ENCODE results near the gene IKBKE. TPM values are rescaled to one million over a fixed set of nuclear protein-coding genes. Genes with fewer than 3 reads are reported as not detected.

The IKBKE gene
- total and polyA plus RNA-seq, 2 of the 8 experiments (the other 6 are each of a cell fraction or from before 2014, with no cell fraction given) = 8.6 to 12.0 TPM

GRCh38 chr1:206501881-206502280 is 31.6 kb downstream of the IKBKE start:
- Histone ChIP-seq H3K23me2 (ENCODE audit: low read depth, low read length) (peaks cover 3% of the 10 kb centered on the region; the same call in 1 of the 2 replicates), H3K4me3 (ENCODE audit: extremely low read depth in 1 of 4, insufficient read depth in 2 of 4, low read depth in 3 of 4, low read length in 4 of 4) (no peak overlapping the region), H4K91ac (replicated peaks; ENCODE audit: insufficient read length, low read length) (no peak overlapping the region), H2AFZ (ENCODE audit: low read length) (no peak overlapping the region), H2BK120ac (replicated peaks; ENCODE audit: low read depth, low read length) (no peak overlapping the region), H3K4me1 (replicated peaks in 1 of 4; ENCODE audit: control insufficient read depth in 3 of 4, insufficient read depth in 4 of 4, low read length in 3 of 4) (peaks cover 0 to 5% (median 2%) of the 10 kb centered on the region in 4 experiments; a peak in 3 of 7 replicates), H3K36me3 (ENCODE audit: control insufficient read depth in 2 of 4, insufficient read depth in 4 of 4, low read length in 3 of 4) (no peaks in the 10 kb centered on the region), H3K79me2 (ENCODE audit: control insufficient read depth in 1 of 2, insufficient read depth in 2 of 2, low read length in 2 of 2) (no peaks in the 10 kb centered on the region), H3K4ac (replicated peaks; ENCODE audit: insufficient read length, low read depth, low read length) (no peak overlapping the region), H4K8ac (ENCODE audit: extremely low read depth, insufficient read depth, low read length) (no peak overlapping the region), H3K23ac (ENCODE audit: insufficient read length) (no peak overlapping the region), H3K18ac (ENCODE audit: extremely low read depth, low read length) (no peak overlapping the region), H3K79me1 (ENCODE audit: low read depth, low read length) (no peaks in the 10 kb centered on the region), H4K5ac (ENCODE audit: insufficient read length, low read depth, low read length) (no peak overlapping the region), H2AK5ac (ENCODE audit: low read depth, low read length) (no peak overlapping the region), H3K9me3 (ENCODE audit: insufficient read depth in 2 of 2, low read depth in 1 of 2, low read length in 1 of 2) (no peaks in the 10 kb centered on the region), H3K56ac (replicated peaks; ENCODE audit: insufficient read length, low read depth, low read length) (no peak overlapping the region), H3K9ac (replicated peaks in 1 of 4; ENCODE audit: extremely low read depth in 1 of 4, low read depth in 3 of 4, low read length in 3 of 4) (no peak overlapping the region), H2BK12ac (ENCODE audit: low read depth, low read length) (no peak overlapping the region), H3K4me2 (ENCODE audit: insufficient read depth in 1 of 2, low read depth in 2 of 2, low read length in 2 of 2) (no peak overlapping the region), H2BK20ac (ENCODE audit: low read length) (no peak overlapping the region), H2BK5ac (ENCODE audit: low read depth, low read length) (no peak overlapping the region), H3K27ac (ENCODE audit: low read depth, low read length) (no peak overlapping the region), H2BK15ac (ENCODE audit: low read length) (no peak overlapping the region), H4K20me1 (replicated peaks in 1 of 2; ENCODE audit: control insufficient read depth in 1 of 2, insufficient read depth in 2 of 2, low read length in 2 of 2) (no peaks in the 10 kb centered on the region), H3K27me3 (replicated peaks in 1 of 4; ENCODE audit: control insufficient read depth in 3 of 4, extremely low read depth in 1 of 4, insufficient read depth in 3 of 4, low read length in 3 of 4) (peaks cover 8 to 23% (median 21%) of the 10 kb centered on the region in 4 experiments), H3K14ac (ENCODE audit: insufficient read length) (no peak overlapping the region)
- DNase-seq (ENCODE audit: low read depth in 1 of 2, low spot score in 2 of 2) (no peak), FAIRE-seq (no peak)
- ChIA-PET POLR2A (ENCODE audit: partially characterized antibody) (interaction anchor here (1.5 kb wide), 1 partner anchor 12 kb away, joined by 5 read pairs; no protein-coding TSS in a partner anchor), CTCF (ENCODE audit: partially characterized antibody) (interaction anchor here (0.6 to 13.3 kb wide), 10 partner anchors 11 to 447 kb away, joined by 3 to 167 read pairs (median 3); partner anchors contain the start of gene EIF2D)
- 83% methylated on average over 5 of the region's 5 CpGs; no CpG with 5 or more reads in 1 of the 2 experiments for WGBS, 2 experiments (ENCODE audit: extremely low coverage in 1 of 2, insufficient coverage in 1 of 2, insufficient read length in 1 of 2, insufficient replicate concordance in 2 of 2, low coverage in 1 of 2, low lambda C conversion rate in 2 of 2, missing lambda C conversion rate in 1 of 2)
- TF ChIP-seq KDM4A (IDR thresholded peaks at IDR 0.05; ENCODE audit: low read depth, low read length, severe bottlenecking) (no peak), CBX8 (IDR thresholded peaks at IDR 0.05; ENCODE audit: borderline replicate concordance, low read depth, low read length) (no peak), EGR1 (IDR thresholded peaks at IDR 0.05; ENCODE audit: borderline replicate concordance, low read depth, low read length) (no peak), TAF7 (optimal IDR thresholded peaks at IDR 0.05; ENCODE audit: borderline replicate concordance, low read depth, low read length) (no peak), SAP30 (IDR thresholded peaks at IDR 0.05; ENCODE audit: insufficient read depth, insufficient replicate concordance, low read length) (no peak), ATF3 (IDR thresholded peaks at IDR 0.05; ENCODE audit: insufficient read depth, low read depth, low read length) (no peak), EZH2 (IDR thresholded peaks at IDR 0.05; ENCODE audit: low read depth, low read length, severe bottlenecking) (no peak), KDM1A (IDR thresholded peaks at IDR 0.05; ENCODE audit: borderline replicate concordance, low read length) (no peak), MAFK (IDR thresholded peaks at IDR 0.05; ENCODE audit: low read depth, low read length) (no peak), HDAC2 (IDR thresholded peaks at IDR 0.05; ENCODE audit: borderline replicate concordance in 1 of 2, low read depth in 2 of 2, low read length in 2 of 2) (no peak), GABPA (IDR thresholded peaks at IDR 0.05; ENCODE audit: borderline replicate concordance, insufficient read depth, low read length) (no peak), EP300 (IDR thresholded peaks at IDR 0.05; ENCODE audit: borderline replicate concordance in 1 of 2, low read depth in 2 of 2, low read length in 2 of 2) (no peak)

Measured in H1 (cell line).